ENCODE results near the gene CBX5. TPM values are rescaled to one million over a fixed set of nuclear protein-coding genes. Genes with fewer than 3 reads are reported as not detected.
"Not testable (repeated sequence)": the region's sequence is repeated elsewhere in the genome, so short reads cannot be mapped to it uniquely, and the experiment has no call there.

The CBX5 gene
- total and polyA plus RNA-seq, 8 donors = 4.9 to 66.8 (median 13.1) TPM

DNA sequence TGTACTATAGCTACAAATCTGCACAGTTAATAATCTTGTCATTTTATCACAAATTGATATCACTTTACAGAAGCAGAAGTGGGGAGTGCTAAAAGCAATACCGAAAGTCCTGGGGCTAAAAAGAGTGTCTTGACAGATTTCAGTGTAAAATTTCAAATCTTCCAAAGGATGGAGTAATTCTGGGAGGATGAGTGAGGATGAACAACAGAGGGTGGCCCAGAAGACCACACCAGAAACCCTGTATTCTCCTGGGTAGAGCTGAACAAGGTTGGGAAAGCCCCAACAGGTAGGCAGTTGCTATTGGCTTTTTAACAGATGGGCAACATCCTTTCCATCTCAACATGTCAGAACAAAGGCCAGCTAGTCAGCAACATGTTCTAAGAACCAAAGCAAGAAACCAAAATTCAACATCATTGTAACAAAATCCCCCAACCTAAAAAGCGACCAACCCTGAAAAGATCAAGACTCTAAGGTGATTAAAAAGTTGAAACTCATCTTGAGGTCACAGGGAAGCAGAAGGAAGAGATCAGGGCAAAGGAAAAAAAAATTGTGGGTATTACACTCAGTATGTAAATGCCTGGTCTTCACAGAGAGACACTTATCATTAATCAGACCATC is 38.8 kb downstream of the CBX5 start:
- DNase-seq = no peak
- Histone ChIP-seq H3K4me3 (no peak overlapping the region), H3K27me3 (no peaks in the 10 kb centered on the region), H3K9me3 (no peaks in the 10 kb centered on the region), H3K36me3 (peaks cover 34 to 81% (median 77%) of the 10 kb centered on the region in 4 donors), H3K4me1 (no peaks in the 10 kb centered on the region), H3K27ac (no peak overlapping the region)
- 85 to 93% (median 90%) methylated on average over 2 of the region's 2 CpGs for WGBS, 5 donors
- TF ChIP-seq EP300 (IDR thresholded peaks at IDR 0.05) = no peak
- TF ChIP-seq POLR2AphosphoS5 (IDR thresholded peaks at IDR 0.05) = no peak
- no peak for TF ChIP-seq POLR2A (IDR thresholded peaks at IDR 0.05)
- TF ChIP-seq, protein P1, sequence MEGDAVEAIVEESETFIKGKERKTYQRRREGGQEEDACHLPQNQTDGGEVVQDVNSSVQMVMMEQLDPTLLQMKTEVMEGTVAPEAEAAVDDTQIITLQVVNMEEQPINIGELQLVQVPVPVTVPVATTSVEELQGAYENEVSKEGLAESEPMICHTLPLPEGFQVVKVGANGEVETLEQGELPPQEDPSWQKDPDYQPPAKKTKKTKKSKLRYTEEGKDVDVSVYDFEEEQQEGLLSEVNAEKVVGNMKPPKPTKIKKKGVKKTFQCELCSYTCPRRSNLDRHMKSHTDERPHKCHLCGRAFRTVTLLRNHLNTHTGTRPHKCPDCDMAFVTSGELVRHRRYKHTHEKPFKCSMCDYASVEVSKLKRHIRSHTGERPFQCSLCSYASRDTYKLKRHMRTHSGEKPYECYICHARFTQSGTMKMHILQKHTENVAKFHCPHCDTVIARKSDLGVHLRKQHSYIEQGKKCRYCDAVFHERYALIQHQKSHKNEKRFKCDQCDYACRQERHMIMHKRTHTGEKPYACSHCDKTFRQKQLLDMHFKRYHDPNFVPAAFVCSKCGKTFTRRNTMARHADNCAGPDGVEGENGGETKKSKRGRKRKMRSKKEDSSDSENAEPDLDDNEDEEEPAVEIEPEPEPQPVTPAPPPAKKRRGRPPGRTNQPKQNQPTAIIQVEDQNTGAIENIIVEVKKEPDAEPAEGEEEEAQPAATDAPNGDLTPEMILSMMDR (IDR thresholded peaks at IDR 0.05) = no peak
- intact Hi-C loops (cut with DNase I; ENCODE audit: low total_unique reads) = no loop called here

DNA sequence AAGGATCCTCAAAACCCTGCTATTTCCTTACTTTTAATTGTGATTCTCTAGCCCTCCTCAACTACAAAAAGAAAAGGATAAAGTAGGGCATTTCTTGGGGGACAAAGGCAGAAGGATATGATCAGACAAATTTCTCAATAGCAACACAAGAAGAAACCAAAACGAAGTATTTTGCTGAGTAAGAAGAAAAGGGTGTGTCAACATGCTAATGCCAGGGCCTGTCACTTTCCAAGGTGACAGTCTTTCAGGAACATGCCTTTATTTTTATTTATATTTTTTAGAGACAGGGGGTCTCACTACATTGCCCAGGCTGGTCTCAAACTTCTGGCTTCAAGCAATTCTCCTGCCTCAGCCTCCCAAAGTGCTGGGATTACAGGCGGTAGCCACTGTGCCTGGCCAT is 39.8 kb downstream of the CBX5 start:
- peaks cover 25 to 79% (median 71%) of the 10 kb centered on the region in 4 donors for H3K36me3 ChIP-seq
- intact Hi-C loops (cut with DNase I; ENCODE audit: low total_unique reads) = no loop called here
- no peak for TF ChIP-seq POLR2A (IDR thresholded peaks at IDR 0.05)
- no peak for TF ChIP-seq EP300 (IDR thresholded peaks at IDR 0.05)
- H3K4me3 ChIP-seq = no peak overlapping the region
- no peak overlapping the region for H3K27ac ChIP-seq
- H3K9me3 ChIP-seq = no peaks in the 10 kb centered on the region
- H3K27me3 ChIP-seq = no peaks in the 10 kb centered on the region
- DNase-seq = no peak
- 68 to 80% (median 72%) methylated on average over 2 of the region's 2 CpGs for WGBS, 5 donors
- H3K4me1 ChIP-seq = no peaks in the 10 kb centered on the region

DNA sequence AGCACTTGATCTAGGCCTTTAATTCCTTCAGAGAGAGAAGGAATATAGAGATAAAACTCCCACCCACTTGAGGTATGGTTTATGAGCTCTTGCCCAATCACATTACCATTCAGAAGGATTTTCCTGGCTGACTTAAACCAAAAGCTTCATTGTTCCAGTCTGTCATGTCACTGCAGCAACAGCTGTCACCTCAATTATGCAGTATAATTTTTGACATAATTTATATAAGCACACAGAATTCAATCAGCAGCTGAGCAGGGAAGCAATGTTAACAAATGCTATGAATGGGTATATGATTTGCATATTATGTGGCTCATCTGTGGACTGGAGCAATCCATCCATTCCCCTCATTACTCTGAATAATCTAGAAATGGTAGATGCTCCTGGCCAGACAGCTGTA is 40.3 kb downstream of the CBX5 start:
- Histone ChIP-seq H3K36me3 (peaks cover 22 to 74% (median 66%) of the 10 kb centered on the region in 4 donors), H3K27me3 (no peaks in the 10 kb centered on the region), H3K9me3 (no peaks in the 10 kb centered on the region), H3K4me3 (no peak overlapping the region), H3K4me1 (no peaks in the 10 kb centered on the region), H3K27ac (no peak overlapping the region)
- no peak for DNase-seq
- intact Hi-C loops (cut with DNase I; ENCODE audit: low total_unique reads) = no loop called here
- TF ChIP-seq EP300 (IDR thresholded peaks at IDR 0.05) (no peak), POLR2AphosphoS5 (IDR thresholded peaks at IDR 0.05) (no peak), POLR2A (IDR thresholded peaks at IDR 0.05) (no peak)
- TF ChIP-seq, protein P1 (IDR thresholded peaks at IDR 0.05) = no peak

DNA sequence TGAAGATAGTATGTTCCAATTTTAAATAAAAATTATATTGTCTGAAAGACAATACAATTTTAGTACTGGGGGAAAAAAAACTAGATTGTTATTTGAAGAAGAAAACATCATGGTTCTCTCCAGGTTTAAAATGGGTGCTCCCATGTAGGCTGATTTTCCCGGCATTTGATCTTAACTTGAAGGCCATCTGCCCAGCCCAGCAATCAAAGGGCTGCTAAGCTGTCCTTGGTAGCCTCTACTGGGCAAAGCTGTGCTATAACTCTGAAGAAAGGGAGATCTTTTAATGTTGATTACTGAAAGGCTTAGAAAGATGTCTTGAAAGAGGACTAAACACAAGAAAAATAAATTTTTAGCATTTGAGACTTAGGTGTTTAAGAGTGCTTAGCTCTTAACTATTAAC is 41.4 kb downstream of the CBX5 start:
- intact Hi-C loops (cut with DNase I; ENCODE audit: low total_unique reads) = no loop called here
- Histone ChIP-seq H3K36me3 (peaks cover 15 to 64% (median 55%) of the 10 kb centered on the region in 4 donors), H3K4me1 (no peaks in the 10 kb centered on the region)

DNA sequence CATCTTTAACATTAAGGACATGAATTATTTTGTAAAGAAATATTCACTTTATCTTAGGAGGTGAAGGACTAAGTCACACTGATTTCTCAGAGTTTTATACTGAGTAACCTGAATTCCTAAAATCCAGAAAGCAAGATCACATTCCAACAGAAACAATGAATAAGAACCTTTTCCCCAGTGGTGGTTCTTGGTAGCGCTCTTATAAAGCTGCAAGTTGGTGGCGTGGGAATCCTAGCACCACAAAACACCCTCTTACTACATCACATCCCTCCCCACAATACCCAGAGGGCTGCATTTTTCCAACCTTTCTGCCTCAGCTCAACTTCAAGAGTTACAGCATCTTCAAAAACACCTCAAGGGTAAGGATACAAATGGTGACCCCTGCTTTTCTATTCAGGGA is 47.1 kb downstream of the CBX5 start:
- no peak for DNase-seq
- no peak overlapping the region for H3K4me3 ChIP-seq
- H3K27me3 ChIP-seq = no peaks in the 10 kb centered on the region
- H3K4me1 ChIP-seq = peaks cover 0 to 20% (median 2%) of the 10 kb centered on the region in 4 donors
- TF ChIP-seq EP300 (IDR thresholded peaks at IDR 0.05) (no peak), POLR2AphosphoS5 (IDR thresholded peaks at IDR 0.05) (no peak), POLR2A (IDR thresholded peaks at IDR 0.05) (no peak)
- TF ChIP-seq, protein P1 (IDR thresholded peaks at IDR 0.05) = no peak
- 88 to 100% (median 97%) methylated on average over 2 of the region's 2 CpGs for WGBS, 5 donors
- intact Hi-C loops (cut with DNase I; ENCODE audit: low total_unique reads) = no loop called here
- H3K36me3 ChIP-seq = peaks cover 0 to 15% (median 6%) of the 10 kb centered on the region in 4 donors
- no peaks in the 10 kb centered on the region for H3K9me3 ChIP-seq
- H3K27ac ChIP-seq = no peak overlapping the region

More for the DNA sequence above, 41.4 kb downstream of the CBX5 start:
- Histone ChIP-seq H3K9me3 (no peaks in the 10 kb centered on the region), H3K4me3 (no peak overlapping the region), H3K27ac (no peak overlapping the region), H3K27me3 (no peaks in the 10 kb centered on the region)
- 88 to 100% (median 92%) methylated on average over 1 of the region's 1 CpG for WGBS, 5 donors
- DNase-seq = no peak
- TF ChIP-seq POLR2A (IDR thresholded peaks at IDR 0.05) (no peak), EP300 (IDR thresholded peaks at IDR 0.05) (no peak), POLR2AphosphoS5 (IDR thresholded peaks at IDR 0.05) (no peak)
- TF ChIP-seq, protein P1 (IDR thresholded peaks at IDR 0.05) = no peak

DNA sequence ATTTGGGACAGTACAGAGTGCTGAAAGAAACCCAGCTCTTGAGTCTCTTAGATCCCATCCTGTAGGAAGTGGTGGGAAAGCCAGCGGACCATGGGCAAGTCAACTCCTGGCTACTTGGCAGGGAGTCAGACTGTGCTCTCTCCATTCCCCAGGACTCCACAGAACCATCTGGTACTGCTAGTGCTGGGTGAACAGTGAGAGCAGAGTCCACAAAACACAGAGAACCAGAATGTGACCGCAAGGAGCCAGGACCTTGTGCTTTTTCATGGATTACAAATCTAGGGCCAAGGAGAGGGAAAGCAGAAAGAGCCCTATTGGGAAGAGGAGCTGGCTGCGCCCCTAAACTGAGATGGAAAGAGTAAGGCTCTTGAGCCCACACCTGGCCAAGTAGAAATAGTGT is 48.7 kb downstream of the CBX5 start:
- peaks cover 0 to 11% (median 3%) of the 10 kb centered on the region in 4 donors for H3K36me3 ChIP-seq
- intact Hi-C loops (cut with DNase I; ENCODE audit: low total_unique reads); H3K4me3 ChIP-seq; DNase-seq; H3K27ac ChIP-seq; H3K9me3 ChIP-seq; H3K27me3 ChIP-seq: not testable (repeated sequence)
- H3K4me1 ChIP-seq = peaks cover 0 to 25% (median 2%) of the 10 kb centered on the region in 4 donors
- WGBS, 5 donors = 89 to 98% (median 92%) methylated on average over 3 of the region's 3 CpGs

Data from stomach (tissue), 9 donors.